RPMI8226 (cell line): ENCODE data around the gene SHROOM2.
"Not testable (repeated sequence)": the region's sequence is repeated elsewhere in the genome, so short reads cannot be mapped to it uniquely, and the experiment has no call there.

Experiments
- DNase-seq: peaks from one replicate; pipeline ENCODE4 v3.0.0-alpha.2; 2015

Gene SHROOM2

DNA sequence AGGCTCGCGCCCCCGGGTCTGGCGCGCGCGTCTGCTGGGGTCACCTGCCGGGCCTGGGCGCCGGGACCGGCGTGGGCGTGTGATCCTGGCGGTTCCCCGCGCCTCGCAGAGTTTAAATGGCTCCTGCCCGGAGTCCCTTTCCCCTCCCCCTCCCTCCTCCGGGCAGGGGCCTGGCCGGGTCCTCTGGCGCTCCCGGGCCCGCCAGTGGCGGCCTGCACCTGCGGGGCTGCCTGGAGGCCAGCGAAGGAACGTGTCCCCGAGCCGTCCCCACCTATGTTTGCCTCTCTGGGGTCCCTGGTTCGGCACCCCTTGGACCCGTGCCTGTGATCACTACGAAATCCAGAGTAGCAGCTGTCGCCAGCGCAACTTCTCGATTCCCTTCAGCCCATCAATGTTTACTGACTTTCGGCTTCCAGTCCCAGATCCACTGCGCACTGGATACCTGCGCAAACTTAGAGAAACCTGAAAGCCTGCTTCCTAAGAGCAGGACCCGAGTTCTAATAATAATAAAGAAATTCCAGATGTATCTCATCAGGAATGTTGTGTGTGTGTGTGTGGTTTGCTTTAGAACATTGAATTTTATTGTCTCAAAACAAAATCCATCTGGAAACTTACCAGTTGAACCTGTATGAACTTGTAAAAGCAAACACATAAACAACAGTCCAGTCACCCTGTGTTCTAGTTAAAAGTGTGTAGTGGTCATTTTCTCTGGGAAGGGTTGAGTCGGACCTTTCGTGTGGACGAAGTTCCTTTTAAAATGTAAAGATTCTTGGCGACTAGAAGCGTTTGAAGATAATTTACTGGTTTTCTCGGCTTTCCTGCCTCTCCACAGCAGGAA is 788 bp downstream of the SHROOM2 start:
- no peak for DNase-seq

DNA sequence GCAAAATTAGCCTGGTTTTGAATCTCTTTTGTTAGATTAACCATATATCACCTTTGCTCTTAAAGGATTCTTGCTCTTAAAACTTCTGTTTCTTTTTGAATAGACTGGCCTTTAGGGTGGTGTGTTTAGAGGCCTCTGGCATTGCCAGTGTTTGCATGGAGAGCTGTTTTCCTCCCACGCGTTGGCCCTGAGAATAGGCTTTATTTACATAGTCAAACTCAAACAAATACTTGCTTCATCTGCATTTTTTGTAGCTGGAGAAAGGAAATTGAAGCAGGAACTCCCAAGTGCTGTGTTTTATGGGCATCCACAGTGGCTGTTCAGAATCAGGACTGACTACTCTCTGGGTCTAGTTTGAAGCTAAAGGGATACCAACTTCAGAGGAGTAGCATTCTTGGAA is 2.7 kb downstream of the SHROOM2 start:
- no peak for DNase-seq

DNA sequence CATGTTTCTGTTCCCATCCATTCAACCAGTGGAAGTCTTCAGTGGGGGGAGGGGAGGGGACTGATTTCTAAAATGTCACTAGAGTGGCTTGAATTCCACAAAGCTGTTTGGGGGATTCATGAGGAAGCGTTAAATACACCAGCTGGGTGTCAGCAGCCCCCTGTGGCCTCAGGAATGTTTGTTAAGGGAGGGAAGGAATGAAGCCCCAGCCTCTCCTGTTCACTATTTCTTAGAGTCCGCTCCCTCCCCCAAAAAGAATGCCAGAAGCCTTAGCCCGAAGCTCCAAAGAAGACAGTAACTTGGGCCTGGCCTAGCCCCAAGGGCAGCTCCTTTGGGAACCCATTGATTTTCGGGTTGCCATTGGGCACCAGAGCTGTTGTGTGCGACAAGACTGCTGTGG is 3.3 kb downstream of the SHROOM2 start:
- DNase-seq: no peak

DNA sequence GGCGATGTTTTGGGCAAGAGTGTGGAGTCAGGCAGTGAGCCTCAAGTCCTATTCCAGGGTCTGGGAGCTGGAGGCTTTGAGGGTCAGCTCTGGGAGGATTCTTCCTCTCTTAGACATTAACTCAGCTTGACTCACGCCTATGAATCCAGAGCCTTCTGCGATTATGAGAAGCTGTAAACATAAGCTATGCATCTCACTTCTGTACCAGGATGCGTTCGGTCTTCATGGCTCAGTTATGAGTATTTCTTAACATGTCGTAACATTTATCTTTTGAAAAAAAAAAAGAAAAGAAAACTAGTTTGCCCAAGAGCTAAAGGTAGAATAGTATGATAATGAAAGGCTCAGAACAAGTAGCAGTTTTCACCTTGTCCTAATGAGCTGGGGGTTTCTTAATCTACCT is 4.6 kb downstream of the SHROOM2 start:
- no peak for DNase-seq

DNA sequence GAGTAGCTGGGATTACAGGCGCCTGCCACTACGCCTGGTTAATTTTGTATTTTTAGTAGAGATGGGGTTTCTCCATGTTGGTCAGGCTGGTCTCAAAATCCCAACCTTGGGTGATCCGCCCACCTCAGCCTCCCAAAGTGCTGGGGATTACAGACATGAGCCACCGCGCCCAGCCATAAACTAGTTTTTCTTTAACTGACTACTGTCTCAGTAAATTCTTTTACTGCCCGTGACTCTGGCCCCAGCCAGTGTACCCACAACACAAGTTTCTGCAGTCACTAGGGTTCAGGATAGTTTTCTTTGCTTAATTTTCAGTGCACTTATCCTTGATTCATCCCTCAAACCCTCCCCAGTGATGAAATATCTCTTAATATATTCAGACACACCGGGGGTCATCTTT is 8.3 kb downstream of the SHROOM2 start:
- no peak for DNase-seq

DNA sequence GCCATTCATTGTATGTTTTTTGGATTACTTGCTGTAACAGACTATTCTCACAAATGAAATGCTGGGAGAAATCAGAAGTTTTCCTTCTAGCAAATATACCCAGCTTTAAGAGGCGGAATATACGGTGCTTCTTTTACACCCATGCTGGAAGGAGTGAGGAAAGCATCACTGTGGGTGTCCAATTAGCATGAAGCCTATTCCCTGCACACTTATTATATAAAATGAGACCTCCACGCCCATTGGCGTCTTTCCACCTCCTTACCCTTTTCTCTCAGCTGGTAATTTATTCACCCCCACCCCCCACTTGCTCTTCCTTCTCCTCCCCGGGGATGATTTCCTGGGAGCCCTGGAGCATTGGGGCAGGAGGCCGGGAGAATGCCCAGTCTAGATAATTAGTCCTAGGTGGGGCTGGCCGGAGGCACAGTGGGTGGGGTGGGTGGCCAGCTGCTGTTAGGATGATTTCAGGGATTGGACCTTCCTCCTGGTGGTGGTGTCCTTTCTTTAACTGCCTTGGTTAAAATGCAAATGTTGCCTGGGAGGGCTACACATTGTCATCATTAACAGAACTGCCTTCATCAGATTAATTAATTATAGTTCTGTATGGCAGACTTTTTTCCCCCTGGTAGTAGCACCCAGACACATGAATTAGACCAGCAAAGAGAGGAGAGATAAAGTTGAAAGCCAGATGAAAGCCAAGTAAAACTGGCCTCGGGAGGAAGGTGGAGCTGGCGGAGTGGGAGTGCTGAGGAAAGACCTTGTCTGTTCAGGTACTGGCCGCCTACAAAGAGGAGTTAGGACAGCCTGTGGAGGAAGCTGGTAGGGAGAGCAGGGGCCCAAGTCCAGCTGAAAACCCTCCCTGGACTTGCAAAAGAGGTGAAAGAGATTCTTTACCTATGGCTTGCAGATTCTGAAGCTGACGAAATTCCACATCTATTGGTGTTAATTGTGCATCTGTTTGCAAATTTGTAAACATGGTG is 11.4 kb downstream of the SHROOM2 start:
- no peak for DNase-seq

DNA sequence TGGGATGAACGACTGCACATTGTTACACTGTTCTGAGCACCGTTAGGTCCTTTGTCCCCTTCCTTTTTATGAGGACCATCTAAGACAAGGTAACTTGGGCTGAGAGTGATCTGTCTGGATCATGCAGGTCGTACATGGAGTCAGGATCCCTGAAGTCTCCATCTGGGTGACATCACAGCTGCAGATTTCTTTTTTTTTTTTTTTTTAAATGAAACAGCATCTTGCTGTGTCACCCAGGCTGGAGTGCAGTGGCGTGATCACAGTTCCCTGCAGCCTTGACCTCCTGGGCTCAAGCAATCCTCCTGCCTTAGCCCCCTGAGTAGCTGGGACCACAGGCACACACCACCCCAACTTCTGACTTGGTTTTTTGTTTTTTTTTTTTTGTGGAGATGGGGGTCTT is 16.5 kb downstream of the SHROOM2 start:
- no peak for DNase-seq

DNA sequence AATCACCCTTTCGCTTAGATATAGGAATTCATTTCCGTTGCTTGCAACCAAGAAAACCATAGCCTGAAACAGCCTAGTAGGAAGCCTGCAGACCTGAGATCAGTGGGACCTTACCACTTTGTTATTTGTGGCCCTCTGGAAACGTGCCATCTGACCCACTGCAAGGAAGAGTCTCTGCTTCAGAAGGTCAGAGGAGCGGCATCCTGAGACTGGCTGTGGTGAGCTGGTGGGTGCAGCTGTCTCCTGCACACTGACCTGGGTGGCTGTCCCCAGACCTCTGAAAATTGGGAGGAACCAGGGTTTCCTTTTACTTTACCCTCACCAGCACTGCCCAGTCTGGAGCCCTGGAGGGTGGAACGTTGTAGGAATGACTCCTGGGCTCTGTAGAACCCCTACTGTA is 18.2 kb downstream of the SHROOM2 start:
- DNase-seq: no peak

DNA sequence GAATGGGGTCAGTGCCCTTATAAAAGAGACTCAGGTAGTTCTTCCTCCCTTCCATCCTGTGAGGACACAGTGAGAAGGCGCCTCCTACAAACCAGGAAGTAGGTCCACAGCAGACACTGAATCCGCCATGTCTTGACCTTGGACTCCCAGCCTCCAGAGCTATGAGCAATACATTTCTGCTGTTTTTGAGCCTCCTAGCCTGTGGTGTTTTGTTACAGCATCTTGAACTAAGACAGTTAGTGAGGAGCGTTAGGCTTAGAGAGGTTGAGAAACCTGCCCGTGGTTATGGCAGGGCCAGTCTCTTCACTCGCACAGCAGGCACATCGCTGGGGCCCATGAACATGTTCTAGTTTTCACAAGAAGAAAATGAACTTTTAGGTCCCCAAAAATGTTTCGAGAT is 19.7 kb downstream of the SHROOM2 start:
- no peak for DNase-seq

DNA sequence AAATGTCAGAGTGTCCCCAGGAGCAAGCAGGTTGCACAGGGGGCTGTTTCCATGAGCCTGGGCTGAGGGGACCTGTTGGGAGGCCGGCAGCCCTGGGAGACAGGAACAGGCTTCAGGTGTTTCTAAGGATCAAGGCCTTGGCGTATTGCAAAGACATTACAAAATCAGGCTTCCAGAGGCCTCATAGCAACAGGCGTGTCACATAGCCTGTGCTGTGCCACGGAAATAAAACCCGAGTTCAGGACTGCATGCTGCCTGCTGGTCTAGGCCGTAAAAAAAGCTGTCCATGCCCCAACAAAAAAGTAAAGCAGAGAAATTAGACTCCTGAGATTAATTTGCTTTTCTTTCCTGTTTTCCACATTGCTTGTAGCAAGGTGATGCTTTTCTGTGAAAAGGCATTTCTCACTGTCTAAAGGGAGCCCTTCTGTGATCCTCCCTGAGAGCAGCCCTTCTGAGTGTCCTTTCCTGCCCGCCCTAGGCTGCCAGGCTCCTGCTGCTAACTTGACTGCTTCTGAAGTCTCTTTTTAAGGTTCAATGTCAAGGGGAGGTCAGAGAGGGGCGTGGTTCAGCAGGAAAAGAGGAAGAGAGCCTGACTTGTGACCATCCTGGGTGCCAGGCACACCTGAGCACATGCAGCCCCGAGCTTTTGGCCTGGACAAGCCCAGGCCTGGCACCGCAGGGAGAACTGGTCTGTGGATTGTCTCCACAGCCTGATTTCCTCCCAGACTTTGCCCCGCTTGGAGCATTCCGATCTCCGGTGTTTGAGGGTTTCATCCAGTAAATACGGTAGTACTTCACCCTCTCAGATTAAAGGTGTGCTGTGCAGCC is 21.3 kb downstream of the SHROOM2 start:
- peak; percentile 22 for DNase-seq

DNA sequence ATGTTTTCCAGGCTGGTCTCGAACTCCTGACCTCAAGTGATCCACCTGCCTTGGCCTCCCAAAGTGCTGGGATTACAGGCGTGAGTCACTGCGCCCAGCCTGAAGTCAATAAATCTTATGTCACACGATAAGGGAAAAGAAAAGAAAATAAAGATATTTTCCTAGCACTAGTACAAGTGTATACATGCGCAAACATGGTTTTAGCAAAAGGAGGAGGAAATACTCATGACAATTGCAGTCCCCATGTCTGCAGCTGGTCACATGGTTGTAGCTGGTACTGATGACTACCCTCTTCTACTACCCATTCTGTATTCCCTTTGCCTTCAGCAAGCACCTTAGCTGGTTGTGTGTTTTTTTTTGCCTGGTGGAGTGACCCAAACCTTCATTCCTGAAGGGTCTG is 23.6 kb downstream of the SHROOM2 start:
- not testable (repeated sequence) for DNase-seq

DNA sequence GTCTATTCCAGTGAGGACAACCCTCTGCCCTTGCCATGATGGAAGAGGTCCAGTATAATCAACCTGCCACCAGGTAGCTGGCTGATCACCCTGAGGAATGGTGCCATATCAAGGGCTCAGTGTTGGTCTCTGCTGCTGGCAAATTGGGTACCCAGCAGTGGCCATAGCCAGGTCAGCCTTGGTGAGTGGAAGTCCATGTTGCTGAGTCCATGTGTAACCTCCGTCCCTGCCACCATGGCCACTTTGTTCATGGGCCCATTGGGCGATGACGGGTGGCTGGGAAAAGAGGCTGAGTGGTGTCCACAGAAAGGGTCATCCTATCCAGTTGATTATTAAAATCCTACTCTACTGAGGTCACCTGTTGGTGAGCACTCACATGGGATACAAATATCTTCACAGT is 24.9 kb downstream of the SHROOM2 start:
- not testable (repeated sequence) for DNase-seq

DNA sequence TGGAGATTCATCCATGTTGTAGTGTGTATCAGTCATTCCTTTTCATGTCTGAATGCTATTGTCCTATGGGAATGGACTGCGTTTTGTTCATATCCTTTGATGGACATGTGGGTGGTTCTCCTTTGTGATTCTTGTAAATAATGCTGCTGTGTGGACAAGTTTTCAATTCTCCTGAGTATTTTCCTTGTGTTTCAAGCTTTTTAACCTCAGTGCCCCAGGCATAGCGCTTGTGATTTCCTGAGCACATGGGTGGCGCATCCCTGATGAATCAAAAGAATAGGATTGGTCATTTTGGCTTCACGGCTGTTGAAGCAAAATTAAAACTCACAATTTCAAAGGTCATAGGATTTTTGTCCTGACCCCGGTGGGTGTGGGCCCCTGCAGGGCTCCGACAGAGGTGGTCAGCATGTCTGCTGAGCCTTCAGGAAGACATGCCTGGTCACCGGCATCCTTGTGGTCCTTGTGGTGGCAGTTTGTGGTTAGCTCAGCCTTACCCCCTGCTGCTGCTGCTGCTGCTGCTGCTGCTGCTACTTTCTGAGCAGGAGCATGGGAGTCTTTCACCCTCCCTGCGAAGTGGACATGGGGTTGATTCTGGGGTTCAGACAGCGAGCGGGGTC is 30.0 kb downstream of the SHROOM2 start:
- no peak for DNase-seq

DNA sequence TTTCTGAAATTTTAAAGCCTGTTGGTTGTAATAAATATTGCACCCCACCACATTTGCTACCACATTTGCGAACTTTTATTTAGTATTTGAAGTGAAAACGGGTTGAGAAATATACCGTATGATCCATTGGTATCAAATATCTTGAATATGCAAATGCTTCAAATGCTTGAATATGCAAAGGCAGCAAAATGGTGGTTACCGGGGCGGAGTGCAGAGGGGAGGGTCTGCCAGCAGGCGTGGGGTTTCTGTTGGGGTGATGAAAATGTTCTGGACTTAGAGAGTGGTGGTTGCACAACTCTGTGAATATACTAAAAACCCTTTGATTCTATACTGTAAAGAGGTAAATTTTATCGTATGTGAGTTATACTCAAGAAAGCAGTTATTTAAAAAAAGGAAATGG is 35.3 kb downstream of the SHROOM2 start:
- no peak for DNase-seq

DNA sequence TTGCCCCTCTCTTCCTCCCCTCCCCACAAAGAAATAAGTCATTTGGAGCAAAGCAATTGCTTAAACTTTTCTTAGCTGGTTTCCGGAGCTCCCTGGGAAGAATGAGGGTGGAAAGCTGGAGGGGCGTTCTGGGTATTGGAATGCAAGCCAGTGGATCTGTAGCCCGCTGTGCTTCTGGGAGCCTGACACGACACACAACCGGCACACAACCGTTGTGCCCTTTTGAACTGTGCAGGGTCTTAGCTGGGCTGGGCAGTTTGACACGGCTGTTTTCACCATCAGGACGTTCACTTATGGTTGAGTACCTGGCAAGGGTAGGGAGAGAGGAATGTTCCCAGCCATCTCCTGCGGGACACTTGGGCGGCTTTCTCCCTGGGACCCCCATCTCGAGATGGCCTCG is 38.3 kb downstream of the SHROOM2 start:
- no peak for DNase-seq

DNA sequence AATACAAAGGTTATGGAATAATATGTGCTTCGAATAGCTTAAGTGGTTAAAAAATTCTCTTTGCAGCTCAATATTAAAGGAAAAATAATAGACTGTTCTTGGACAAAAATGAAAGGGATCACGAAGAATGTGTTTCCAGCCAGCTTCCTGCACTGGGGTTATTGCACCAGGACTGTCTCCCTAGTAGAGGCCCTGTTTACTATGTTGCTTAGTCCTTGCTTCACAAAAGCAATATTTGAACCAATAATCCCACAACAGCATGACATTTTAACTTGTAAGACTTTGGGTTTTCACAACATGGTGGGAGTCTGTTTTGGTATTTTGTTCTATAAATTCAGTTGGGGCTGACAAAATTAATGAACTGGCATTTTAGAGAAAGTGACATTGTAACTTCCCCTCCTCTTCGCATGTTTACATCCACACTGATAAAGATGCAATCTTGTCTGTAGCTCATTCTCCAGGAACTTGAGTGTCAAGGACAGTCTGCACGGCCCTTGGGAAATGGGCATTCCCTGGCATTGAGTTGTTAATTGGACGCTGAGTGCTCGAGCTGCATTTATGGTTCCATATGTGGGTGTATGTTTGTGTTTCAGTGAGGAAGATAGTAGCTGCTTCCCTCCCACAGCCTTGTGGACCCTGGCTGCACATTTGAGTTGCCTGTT is 39.0 kb downstream of the SHROOM2 start:
- no peak for DNase-seq

DNA sequence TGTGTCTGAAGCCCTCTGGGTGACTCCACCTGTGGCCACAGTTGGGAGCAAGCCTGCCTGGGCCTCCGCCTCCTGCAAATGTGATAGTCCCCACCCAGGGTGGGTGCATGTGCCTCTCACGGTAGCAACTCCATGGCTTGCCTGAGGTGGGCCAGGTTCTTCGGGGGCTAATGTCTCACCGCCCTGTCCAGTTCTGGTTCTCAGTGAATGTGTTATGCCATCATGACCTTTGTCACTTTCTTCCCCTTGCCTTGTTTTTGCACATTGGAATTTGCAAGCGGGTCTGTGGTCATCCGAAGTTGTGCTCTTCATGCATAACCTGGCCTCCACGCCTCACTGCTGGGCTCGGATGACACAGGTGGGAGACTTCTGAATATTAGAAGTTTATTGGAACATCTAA is 39.7 kb downstream of the SHROOM2 start:
- DNase-seq: no peak

DNA sequence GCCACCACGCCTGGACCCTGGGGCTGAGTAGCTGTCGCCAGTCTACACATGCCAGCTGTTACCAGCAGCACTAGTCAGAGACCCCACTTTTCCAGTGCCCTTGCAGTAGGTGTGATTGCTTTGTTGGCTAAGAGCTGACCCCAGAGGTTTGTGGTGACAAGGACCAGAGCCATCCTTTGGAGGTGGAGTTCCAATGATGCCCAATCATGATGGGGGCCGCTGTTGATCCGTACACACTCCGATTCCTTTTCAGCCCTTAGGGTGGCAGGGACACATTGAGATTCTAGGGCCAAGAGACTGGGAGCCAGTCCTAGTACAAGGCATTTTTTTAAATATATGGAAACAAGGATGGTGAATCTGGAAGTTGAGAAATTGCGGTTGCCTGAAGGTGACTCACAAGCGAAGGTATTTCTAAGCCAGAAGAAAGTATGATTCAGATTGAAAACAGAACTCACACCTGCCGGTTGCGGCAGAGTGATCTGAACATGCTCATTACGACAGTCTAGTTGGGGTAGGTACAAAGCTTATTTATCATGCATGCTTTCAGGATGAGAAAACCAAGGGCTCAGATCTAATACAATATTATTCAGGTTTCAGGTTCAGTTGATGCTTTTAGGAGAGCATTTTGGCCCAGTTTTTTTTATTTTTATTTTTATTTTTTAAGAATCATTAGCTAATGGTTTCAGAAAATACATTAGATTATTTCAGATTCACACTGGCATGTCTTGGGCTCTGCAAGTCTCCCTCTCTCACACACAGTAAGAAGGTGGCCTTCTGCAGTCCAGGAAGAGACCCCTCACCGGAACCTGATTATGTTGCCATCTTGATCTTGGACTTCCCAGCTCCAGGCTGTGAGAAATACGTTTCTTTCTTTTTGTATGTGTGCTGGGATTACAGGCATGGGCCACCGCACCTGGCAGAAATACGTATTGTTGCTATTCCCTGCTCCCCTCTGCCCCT is 43.4 kb downstream of the SHROOM2 start:
- DNase-seq: no peak

DNA sequence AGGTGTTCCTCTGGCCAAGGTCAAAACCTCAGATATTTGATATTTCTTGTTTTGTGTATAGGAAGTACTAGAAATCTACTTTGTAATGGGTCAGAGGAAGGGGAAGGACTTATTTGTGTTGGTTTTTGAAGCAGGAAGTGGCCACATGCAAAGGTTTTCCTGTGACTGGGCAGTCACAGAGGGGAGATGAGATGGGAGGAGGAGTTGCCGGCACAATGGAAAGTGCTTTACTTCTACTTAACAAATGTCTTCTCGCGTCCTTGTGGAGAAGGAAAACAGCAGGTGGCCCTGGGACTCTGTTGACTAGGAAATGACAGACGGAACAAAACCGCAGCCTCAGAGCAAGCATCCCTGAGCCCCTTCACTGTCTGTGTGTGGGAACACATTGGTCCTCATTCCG is 46.6 kb downstream of the SHROOM2 start:
- DNase-seq: no peak

DNA sequence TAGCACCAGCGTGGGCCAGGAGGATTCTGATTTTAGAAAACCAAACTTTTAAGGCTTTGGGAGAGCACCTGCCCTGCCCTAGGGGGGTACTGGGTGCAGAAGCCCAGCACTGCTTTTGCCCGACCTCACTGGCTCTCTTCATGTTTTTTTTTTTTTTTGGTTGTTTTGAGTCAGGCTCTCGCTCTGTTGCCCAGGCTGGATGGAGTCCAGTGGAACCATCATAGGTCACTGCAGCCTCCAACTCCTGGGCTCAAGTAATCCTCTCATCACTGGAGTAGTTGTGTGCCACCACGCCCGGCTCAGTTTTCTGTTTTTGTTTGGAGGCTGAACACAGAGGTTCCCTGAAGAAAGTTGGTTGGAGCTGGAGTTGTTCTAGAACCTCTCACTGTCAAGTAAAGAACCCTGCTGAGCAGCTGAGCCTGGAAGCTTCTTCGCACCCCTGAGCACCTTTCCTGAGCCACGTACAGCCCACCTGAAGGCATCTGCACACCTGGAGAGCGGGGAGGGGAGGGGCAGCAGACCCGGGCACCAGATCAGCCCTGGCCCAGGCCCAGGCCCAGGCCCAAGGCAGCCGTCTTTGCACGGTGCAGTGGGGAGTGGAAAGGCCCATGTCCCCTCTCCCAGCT is 49.5 kb downstream of the SHROOM2 start:
- no peak for DNase-seq
